GM19455 (cell line): ENCODE results near the gene PRKD2.
"Not testable (repeated sequence)": the region's sequence is repeated elsewhere in the genome, so short reads cannot be mapped to it uniquely, and the experiment has no call there.

Experiments used
- ATAC-seq: cut with Tn5 transposase; IDR thresholded peaks from one replicate; pipeline ENCODE4 v1.9.1; 2021; ENCODE audit not compliant: unreplicated experiment

Gene PRKD2

DNA sequence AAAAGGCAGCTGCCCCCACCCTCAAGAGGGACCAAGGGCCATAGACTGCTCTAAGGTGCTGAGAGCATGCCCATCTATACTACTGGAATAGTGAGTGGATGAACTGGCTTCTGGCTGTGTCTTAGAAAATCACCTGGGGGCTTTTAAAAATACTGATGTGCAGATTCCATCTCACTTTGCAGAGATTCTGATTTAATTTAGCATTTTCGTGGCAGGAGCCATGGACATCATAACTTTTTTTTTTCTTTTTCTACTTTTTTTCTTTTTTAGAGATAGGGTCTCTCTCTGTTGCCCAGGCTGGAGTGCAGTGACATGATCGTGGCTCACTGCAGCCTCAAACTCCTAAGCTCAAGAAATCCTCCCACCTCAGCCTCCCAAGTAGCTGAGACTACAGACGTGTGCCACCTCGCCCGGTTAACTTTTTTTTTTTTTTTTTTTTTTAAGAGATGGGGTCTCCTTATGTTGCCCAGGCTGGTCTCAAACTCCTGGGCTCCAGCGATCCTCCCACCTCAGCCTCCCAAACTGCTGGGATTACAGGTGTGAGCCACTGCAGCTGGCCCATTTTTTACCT is 4.1 kb downstream of the PRKD2 start:
- not testable (repeated sequence) for ATAC-seq

DNA sequence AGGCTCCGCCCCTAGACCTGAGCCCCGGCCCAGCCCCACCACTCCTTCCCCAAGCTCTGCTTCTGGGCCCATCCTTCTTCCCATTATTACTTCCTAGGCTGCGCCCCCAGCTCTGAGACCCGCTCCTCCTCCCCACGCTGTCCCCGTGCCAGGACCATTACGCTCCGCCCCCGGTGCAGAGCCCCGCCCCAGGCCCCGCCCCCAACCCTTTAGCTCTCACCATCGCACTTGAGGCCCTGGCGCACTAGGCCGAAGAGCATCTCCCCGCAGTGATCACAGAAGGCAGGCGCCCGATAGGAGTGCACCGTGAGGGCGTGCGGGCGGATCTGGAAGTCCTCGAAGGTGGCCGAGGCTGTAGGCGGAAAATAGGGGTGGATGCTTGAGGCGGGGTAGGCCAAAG is 6.2 kb downstream of the PRKD2 start:
- no peak for ATAC-seq

DNA sequence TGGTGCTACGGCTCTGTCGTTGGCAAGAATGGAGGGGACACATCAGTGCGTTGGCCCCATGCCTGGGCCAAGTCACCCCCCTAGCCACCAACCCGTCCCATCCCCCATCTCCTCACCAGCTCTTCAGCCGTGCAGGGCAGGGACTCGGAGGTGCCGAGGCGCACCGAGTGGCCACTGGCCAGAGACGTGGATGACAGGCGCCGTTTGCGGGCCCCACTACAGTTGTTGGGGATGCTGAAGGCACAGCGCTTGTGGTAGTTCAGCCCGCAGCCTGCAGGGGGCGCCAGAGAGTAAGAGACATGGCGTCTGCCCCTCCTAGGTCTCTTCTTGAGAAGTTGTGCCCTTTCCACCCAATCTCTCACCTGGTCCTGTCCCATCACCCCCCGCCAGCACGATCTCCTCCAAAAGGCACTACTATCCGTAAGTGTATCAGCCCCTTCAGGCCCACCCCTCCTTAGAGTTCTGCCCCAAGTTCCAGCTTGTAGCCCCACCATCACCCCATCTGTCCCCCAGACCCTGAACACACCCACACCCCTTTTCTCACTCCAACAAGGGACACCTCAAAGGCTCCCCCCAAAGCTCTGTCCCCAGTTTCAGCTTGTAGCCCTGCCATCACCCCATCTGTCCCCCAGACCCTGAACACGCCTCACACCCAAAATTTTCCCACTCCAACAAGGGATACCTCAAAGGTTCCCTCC is 12.4 kb downstream of the PRKD2 start:
- no peak for ATAC-seq

DNA sequence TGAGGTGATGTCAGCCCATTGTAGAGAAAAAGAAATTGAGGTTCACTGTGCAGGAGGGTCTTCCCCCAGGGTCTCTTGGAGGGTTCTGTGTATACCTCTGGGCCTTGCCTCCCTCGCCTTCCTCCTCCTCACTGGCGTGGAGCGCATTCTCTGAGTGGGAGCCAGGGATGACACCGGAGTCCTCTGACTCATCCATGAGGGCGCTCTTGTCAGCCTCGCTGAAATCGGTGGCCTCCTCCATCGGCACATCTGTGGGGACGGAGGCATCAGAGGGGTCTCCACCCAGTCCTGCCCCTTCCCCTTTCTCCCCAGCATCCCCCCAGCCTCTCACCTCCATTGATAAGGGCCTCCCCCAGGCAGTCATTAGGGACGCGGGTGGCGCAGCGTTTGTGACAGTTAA is 16.2 kb downstream of the PRKD2 start:
- no peak for ATAC-seq

DNA sequence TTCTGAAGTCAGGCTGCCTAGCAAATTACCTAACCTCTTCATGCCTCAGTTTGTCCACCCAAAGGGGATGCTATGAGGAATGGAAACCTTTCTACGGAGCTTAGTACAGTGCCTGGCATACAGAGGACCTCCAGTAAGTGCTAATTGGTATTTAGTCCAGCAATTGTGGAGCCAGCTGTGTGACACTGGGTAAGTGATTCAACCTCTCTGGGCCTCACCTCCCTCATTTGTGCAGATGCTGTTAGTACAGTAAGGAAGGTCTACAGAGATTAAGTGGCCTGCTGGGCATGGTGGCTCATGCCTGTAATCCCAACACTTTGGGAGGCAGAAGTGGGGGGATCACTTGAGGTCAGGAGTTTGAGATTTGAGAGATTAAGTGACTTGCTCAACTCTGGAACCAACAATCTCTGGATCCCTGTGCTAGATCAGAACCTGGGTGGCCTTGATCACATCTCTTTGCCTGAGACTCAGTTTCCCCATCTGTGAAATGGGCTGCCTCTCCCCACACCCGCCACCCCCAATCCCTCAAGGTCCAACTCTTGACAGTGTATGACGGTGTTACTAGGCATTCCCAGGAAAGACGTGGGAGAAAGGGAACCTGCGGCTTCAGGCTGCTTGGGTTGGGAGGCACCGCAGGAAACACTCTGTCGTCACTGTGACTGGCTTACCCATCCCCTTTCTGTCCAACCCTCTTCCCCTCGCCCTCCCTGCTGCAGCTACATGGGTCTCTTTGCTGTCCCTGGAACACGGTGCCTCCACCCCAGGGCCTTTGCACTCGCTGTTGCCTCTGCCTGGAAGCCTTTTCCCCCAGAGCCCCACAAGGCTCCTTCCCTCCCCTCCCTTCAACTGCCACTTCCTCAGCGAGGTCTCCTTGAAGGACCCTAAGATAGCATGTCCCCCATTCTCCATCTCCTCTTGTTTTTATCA is 18.3 kb downstream of the PRKD2 start:
- ATAC-seq = no peak

DNA sequence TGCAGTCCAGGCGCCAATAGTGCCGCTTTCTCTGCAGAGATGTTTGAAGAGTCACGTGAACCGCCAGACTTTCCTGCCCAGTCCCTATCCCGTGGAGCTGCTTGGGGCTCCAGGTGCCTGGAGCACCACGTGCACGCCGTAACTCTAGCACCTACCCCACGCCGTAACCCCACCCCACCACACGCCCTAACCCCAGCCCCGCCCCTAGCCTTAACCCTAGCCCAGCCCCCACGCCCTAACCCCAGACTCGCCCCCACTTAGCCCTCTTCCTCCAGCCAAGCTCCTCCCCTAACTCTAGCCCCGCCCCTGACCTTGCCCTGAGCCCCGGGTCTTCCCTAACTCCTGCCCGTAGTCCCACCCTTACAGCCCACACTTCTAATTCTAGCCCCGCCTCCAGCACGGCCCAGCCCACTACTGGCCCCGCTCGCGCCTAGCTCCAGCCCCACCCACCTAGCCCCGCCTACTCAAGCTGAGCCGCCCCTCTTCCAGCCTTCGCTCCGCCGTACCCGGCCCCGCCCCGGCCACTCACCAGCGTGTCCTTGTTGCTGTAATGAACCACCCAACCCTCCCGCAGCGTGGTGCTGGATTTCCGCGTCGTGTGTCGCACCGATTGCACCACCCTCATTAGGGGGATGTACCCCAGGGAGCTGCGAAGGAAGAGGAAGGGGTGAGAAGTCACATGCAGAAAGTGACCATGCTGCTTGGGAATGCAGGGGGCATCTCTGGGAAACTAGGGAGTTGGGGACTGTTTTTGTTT is 19.5 kb downstream of the PRKD2 start:
- no peak for ATAC-seq

DNA sequence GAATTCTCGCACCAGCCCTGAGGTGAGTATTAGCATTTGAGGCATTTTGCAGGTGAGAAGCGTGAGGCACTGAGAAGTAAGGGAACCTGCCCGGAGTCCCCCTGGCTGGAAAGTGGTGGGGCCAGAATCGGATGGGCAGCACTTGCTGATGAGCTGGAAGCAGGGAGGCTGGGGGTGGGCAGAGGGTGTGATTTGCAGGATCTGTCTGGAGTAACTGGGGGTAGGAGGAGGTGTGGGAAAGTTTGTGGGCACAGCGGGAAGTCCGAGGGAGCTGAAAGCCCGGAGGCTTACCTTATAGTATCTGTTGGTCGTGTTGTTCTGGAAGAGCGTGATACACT is 20.1 kb downstream of the PRKD2 start:
- ATAC-seq = no peak

DNA sequence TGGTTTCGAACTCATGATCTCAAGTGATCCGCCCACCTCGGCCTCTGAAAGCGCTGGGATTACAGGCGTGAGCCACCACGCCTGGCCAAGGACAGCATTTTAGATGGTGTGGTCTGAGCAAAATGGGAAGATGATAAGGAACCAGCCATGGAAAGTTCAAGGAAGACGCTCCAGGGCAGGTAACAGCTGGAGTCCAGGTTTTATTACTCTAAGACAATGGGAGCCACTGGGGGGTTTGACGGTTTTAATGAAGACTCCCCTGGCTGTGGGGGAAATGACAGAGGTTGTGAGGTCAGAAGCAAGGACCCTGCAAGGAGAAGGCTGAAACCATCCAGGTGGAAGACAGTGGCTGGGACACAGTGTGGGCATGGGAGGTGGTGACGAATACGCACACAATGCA is 20.9 kb downstream of the PRKD2 start:
- ATAC-seq = no peak

DNA sequence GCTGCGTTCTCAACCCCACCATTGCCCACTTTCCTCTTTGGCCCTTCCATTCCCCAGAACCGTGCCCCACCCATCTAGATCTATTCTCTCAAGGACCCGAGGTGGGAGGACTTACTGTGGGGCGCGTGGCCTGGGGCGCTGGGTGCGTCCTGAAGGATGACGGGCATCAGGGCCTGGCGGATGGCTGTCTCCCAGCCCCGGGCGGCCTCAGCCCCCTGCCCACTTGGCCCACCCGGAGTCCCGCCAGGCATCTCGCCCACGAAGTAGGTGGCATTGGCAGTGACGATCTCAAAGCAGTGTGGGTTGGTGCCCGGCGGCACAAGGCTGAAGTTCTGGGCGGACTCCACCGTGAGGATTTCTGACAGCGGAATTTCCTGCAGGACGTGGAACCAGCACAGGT is 23.2 kb downstream of the PRKD2 start:
- ATAC-seq = no peak

DNA sequence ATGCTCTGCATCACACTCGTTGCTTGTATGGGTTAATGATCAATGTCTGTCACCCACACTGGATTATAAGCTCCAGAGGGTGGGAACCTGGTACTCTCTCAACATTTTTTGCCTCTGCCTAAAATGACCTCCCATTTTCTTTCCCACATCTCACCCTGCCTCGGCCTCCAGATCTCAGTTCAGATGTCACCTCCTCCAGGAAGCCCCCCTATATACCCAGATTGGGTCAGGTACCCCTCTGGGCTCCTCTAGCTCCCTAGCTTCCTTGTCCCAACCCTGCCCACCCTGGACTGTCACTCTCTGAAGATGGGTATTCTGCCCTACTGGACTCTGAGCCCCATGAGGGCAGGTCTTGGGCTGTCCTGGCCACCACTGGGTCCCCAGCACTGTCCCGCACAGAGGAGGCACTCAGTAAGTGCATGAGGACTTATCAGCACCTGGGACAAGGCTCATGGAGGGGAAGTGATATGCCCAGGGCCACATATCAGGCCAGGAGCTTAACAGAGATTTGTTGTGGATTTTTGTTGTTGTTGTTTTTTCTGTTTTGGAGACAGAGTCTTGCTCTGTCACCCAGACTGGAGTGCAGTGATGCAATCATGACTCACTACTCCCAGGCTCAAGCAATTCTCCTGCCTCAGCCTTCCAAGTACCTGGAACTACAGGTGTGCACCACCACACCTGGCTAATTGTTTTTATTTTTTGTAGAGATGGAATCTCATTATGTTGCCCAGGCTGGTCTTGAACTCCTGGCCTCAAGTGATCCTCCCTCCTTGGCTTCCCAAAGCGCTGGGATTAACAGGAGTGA is 23.8 kb downstream of the PRKD2 start:
- ATAC-seq = no peak

DNA sequence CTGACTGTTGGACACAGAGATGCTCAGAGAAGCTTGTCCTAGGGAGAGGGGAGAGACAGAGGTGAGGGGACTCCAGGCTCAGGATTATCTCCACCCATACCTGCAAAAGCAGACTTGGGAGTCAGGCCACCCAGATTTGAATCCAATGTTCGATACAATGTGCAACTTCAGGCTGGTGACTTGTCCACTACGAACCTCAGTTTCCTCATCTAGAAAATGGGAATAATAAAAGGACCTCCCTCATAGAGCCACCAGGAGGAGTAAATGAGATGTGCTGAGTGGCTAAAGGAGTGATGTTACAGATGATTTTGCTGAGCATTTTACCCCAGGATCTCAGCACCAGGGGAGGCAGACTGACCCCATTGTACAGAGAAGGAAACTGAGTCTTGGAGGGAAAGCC is 25.0 kb downstream of the PRKD2 start:
- no peak for ATAC-seq

DNA sequence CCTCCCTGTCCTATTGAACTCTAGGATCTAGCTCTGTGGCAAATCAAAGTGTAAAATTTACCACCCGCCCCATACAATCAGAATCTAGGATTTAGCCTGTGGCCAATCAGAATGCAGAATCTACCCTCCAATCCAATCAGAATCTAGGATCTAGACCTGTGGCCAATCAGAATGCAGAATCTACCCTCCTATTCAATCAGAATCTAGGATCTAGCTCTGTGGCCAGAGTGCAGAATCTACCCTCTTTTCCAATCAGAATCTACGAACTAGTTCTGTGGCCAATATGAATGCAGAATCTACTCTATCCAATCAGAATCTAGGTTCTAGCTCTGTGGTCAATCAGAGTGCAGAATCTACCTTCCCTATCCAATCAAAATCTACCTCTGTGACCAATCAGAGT is 25.8 kb downstream of the PRKD2 start:
- ATAC-seq = no peak

DNA sequence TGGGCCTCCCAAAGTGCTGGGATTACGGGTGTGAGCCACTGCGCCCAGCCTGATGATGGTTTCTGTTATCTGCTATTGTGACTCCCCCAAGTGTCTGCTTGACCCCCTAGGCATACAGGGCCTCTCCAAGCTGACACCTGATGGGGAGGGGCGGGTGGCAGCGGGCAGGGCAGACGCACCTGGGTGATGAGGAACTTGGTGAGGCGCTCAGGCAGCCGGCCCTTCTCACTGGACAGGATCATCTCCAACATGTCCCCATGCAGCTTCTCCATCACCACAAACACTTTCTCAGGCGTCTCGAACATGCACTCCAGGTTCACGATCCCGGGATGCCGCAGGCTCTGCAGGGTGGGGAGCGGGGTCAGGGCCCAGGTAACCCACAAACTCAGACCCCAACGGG is 27.6 kb downstream of the PRKD2 start:
- ATAC-seq = no peak

DNA sequence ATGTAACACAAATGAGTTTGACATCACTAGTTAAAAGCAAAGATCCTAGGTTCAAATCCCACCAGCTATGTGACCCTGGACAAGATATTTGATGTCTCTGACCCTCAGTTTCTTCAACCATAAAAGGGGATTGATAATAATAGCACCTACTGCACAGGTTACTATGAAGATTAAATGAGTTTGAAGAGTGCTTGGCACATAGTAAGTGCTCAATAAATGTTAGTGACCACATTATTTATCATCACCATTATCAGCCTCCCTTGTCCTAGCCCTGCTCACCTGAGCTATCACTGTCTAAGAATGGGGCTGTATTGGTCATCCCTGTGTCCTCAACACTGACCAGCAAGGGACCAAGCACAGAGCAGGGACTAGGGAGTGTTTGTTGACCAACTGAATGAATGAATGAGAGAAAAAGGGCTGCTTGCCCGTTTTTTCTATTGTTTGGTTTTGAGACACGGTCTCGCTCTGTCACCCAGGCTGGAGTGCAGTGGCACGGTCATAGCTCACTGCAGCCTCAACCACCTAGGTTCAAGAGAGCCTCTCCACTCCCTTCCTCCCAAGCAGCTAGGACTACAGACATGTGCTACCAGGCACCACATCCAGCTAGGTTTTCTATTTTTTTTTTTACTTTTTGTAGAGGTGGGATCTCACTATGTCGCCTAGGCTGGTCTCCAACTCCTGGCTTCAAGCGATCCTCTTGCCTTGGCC is 29.3 kb downstream of the PRKD2 start:
- ATAC-seq = no peak

DNA sequence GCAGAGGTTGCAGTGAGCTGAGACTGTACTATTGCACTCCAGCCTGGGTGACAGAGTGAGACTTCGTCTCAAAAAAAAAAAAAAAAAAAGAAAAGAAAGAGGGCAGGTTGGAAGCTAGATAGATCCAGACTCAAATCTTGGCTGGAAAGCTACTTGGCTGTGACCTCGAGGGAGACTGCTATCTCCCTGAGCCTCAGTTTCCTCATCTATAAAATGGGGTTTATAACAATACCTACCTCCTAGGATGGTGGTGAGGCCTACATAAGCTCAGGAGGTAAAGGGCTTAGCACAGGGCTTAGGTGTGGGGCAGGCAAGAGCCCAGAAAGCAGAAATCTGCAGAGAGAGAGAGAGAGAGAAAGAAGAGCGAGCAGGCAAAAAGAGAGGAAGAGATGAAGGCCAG is 31.7 kb downstream of the PRKD2 start:
- ATAC-seq = no peak

DNA sequence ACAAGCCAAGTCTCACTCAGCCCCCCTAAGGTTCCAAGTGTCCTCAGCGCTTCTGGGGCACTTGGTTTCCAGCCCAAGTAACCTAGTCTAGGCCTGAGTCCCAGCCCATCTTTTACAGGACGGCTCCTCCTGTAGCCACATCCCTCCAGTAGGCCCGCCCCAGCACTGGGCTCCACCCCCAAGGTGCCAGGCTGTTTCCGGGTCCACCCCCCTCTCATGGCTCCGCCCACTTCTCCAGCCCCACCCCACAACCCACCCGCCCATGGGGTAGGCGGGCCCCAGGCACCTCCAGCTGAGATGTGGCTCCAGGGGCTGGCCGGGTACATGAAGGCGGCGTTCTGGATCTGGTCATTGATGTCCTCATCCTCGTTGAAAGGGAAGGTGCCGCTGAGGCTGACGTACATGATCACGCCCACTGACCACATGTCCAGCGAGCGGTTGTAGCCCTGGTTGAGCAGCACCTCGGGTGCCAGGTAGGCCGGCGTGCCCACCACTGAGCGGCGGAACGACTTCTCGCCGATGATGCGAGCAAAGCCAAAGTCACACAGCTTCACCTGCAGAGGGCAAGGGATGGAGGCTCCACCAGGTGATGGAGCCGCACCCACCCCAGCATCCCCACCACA is 38.7 kb downstream of the PRKD2 start:
- no peak for ATAC-seq

DNA sequence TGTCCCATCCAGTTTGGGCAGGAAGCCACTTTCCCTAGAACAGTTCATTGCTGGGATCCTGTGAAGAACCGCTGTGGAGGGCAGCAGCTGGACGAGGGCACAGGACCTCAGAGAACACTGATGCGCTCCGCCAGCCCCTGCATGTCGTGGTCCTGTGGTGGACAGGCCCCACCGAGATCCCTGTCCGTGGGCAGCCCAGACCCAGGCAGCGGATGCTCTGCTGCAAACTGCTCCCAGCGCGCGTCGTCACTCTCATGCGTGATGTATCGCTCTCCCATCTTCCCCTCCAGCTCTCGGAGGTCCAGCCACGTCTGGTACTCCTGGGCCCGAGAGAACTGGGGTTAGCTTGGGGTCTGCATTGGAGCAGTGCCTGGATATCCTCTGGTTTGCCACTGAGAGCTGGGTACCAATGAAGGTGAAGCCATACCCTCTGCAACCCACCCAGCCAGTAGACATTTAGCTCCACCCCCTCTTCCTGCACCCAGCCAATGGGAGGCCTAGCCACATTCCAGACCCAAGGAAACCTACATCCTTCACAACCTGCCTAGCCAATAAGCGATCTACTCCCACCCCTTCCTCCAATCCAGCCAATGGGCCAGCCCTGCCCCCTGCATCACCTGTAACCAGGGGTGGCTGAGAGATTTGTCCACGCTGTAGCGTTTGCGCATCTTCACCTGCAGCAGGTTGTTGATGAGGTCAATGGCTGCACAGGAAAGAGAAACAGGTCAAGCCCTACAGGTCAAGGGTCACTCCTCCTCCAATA is 42.3 kb downstream of the PRKD2 start:
- ATAC-seq = no peak

DNA sequence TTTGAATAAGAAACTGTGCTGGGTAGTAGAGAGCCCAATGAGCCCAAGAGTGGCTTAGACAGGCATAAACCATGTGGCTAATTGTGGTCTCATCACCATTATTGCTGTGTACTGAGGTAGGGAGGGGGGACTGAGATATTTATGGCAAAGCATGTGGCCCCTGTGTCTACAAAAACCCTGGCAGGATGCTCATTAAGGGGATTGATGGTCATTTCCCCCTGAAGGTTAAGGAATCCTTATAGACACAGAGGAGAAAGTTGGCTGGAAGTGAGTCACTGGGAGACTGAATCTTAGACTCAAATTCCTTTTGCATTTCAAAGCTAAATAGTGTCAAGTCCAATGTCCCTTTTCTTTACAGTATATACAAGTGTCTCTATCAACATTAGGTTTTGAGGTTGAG is 46.1 kb downstream of the PRKD2 start:
- no peak for ATAC-seq

DNA sequence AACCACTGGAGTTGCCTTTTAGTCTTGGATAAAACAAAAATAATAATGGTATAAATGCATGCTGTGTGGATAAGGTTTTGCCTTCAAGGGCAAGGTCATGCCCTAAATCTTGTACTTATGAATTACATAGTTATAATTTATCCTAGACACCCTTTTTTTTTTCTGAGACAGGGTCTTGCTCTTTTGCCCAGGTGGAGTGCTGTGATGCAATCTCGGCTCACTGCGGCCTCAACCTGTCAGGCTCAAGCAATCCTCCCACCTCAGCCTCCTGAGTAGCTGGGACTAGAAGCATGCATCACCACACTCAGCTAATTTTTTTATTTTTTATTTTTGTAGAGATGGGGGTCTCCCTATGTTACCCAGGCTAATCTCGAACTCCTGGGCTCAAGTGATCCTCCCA is 48.3 kb downstream of the PRKD2 start:
- no peak for ATAC-seq
